ENCODE data around the gene HINFP. TPM values are rescaled to one million over a fixed set of nuclear protein-coding genes. Genes with fewer than 3 reads are reported as not detected.

Gene HINFP
- total RNA-seq, 1 donor from 2014 or later: 58.1 TPM

GRCh38 chr11:119109843-119110242, 11.5 kb upstream of the HINFP start:
- Mint-ChIP-seq H3K36me3 (ENCODE audit: unreplicated experiment) (peaks cover 12% of the 10 kb centered on the region), H3K27ac (ENCODE audit: unreplicated experiment) (no peak overlapping the region), H3K27me3 (ENCODE audit: unreplicated experiment) (peaks cover 7% of the 10 kb centered on the region), H3K4me3 (ENCODE audit: unreplicated experiment) (peak overlapping the region; percentile 30), H3K9me3 (ENCODE audit: unreplicated experiment) (no peaks in the 10 kb centered on the region), H3K4me1 (ENCODE audit: low read depth, unreplicated experiment) (peaks cover 14% of the 10 kb centered on the region)
- no peak for DNase-seq
- no peak for TF ChIP-seq CTCF (IDR thresholded peaks at IDR 0.05; ENCODE audit: partially characterized antibody, unreplicated experiment)

- H3K4me3 Mint-ChIP-seq (ENCODE audit: unreplicated experiment): peak overlapping the region; percentile 30
- H3K27me3 Mint-ChIP-seq (ENCODE audit: unreplicated experiment): peaks cover 7% of the 10 kb centered on the region
- no peak for TF ChIP-seq CTCF (IDR thresholded peaks at IDR 0.05; ENCODE audit: partially characterized antibody, unreplicated experiment)
- peaks cover 11% of the 10 kb centered on the region for H3K4me1 Mint-ChIP-seq (ENCODE audit: low read depth, unreplicated experiment)
- no peaks in the 10 kb centered on the region for H3K9me3 Mint-ChIP-seq (ENCODE audit: unreplicated experiment)
- no peak overlapping the region for H3K27ac Mint-ChIP-seq (ENCODE audit: unreplicated experiment)
- peaks cover 16% of the 10 kb centered on the region for H3K36me3 Mint-ChIP-seq (ENCODE audit: unreplicated experiment)
- no peak for DNase-seq
These were observed 10.9 kb upstream of the HINFP start for GRCh38 chr11:119110439-119110838.

GRCh38 chr11:119111361-119111925, 9.9 kb upstream of the HINFP start:
- Mint-ChIP-seq H3K9me3 (ENCODE audit: unreplicated experiment) (no peaks in the 10 kb centered on the region), H3K27me3 (ENCODE audit: unreplicated experiment) (peaks cover 7% of the 10 kb centered on the region), H3K36me3 (ENCODE audit: unreplicated experiment) (peaks cover 17% of the 10 kb centered on the region), H3K4me1 (ENCODE audit: low read depth, unreplicated experiment) (peaks cover 11% of the 10 kb centered on the region), H3K4me3 (ENCODE audit: unreplicated experiment) (peak overlapping the region; percentile 23), H3K27ac (ENCODE audit: unreplicated experiment) (no peak overlapping the region)
- no peak for DNase-seq
- no peak for TF ChIP-seq CTCF (IDR thresholded peaks at IDR 0.05; ENCODE audit: partially characterized antibody, unreplicated experiment)

- no peak overlapping the region for H3K4me3 Mint-ChIP-seq (ENCODE audit: unreplicated experiment)
- no peak for TF ChIP-seq CTCF (IDR thresholded peaks at IDR 0.05; ENCODE audit: partially characterized antibody, unreplicated experiment)
- peaks cover 2% of the 10 kb centered on the region for H3K9me3 Mint-ChIP-seq (ENCODE audit: unreplicated experiment)
- H3K36me3 Mint-ChIP-seq (ENCODE audit: unreplicated experiment): peaks cover 17% of the 10 kb centered on the region
- peaks cover 6% of the 10 kb centered on the region for H3K4me1 Mint-ChIP-seq (ENCODE audit: low read depth, unreplicated experiment)
- no peak for DNase-seq
- H3K27ac Mint-ChIP-seq (ENCODE audit: unreplicated experiment): no peak overlapping the region
- peaks cover 7% of the 10 kb centered on the region for H3K27me3 Mint-ChIP-seq (ENCODE audit: unreplicated experiment)
These were observed 8.9 kb upstream of the HINFP start for GRCh38 chr11:119112314-119113020.

GRCh38 chr11:119113716-119114115, 7.7 kb upstream of the HINFP start:
- no peak overlapping the region for H3K27ac Mint-ChIP-seq (ENCODE audit: unreplicated experiment)

More at GRCh38 chr11:119113716-119114115, 7.7 kb upstream of the HINFP start:
- TF ChIP-seq CTCF (IDR thresholded peaks at IDR 0.05; ENCODE audit: partially characterized antibody, unreplicated experiment): no peak
- DNase-seq: no peak
- peaks cover 2% of the 10 kb centered on the region for H3K27me3 Mint-ChIP-seq (ENCODE audit: unreplicated experiment)
- H3K36me3 Mint-ChIP-seq (ENCODE audit: unreplicated experiment): peaks cover 17% of the 10 kb centered on the region
- H3K9me3 Mint-ChIP-seq (ENCODE audit: unreplicated experiment): peaks cover 2% of the 10 kb centered on the region
- H3K4me3 Mint-ChIP-seq (ENCODE audit: unreplicated experiment): no peak overlapping the region
- H3K4me1 Mint-ChIP-seq (ENCODE audit: low read depth, unreplicated experiment): peaks cover under 1% of the 10 kb centered on the region
